IMR-90 (cell line): Measurements from ENCODE around the gene ETNK1. TPM values are rescaled to one million over a fixed set of nuclear protein-coding genes. Genes with fewer than 3 reads are reported as not detected.

ENCODE experiments used
- ATAC-seq: fragments of 200-7000 bp; cut with Tn5 transposase; 2 replicates; pipeline ENCODE4 v1.9.1; 2020; ENCODE audit warnings: low read depth, mild to moderate bottlenecking, moderate library complexity
- BruUV-seq: library from RNA; stranded (reverse); fragments of 400-500 nt; replicated peaks from 2 replicates; lab custom pipeline; 2021; lab: Mats Ljungman, UMichigan
- CTCF ChIA-PET: fragments of 300-600 bp; formaldehyde crosslinking; extraction: SDS; loops from one replicate; lab custom pipeline; 2021; ENCODE audit warnings: antibody characterized with exemption; lab: Yijun Ruan, JAX
- POLR2A ChIA-PET: fragments of 300-600 bp; sonication (Branson Sonifier 250); formaldehyde crosslinking; loops from one replicate; lab custom pipeline; 2022; ENCODE audit warnings: antibody characterized with exemption; ENCODE audit not compliant: unreplicated experiment; lab: Charles Lee
- DNase-seq: peaks from one replicate; pipeline ENCODE4 v3.0.0; 2013
- H2AFZ ChIP-seq: replicated peaks from 2 replicates; pipeline ENCODE3; 2013; ENCODE audit warnings: low read length, mild to moderate bottlenecking; ENCODE audit not compliant: poor library complexity
- H2AK5ac ChIP-seq: 2 replicates; pipeline ENCODE4 v1.6.1; 2013; ENCODE audit warnings: low read depth, low read length, inconsistent platforms
- H2AK9ac ChIP-seq: replicated peaks from 2 replicates; pipeline ENCODE3; 2013; ENCODE audit warnings: mild to moderate bottlenecking, low read depth, low read length, moderate library complexity; ENCODE audit not compliant: poor library complexity
- H2BK120ac ChIP-seq: 2 replicates; pipeline ENCODE4 v1.6.1; 2013; ENCODE audit warnings: low read depth, low read length, inconsistent platforms
- H2BK15ac ChIP-seq: 3 replicates; pipeline ENCODE4 v1.6.1; 2013; ENCODE audit warnings: low read depth, low read length, inconsistent platforms
- H2BK20ac ChIP-seq: 2 replicates; pipeline ENCODE4 v1.6.1; 2013; ENCODE audit warnings: low read depth, mild to moderate bottlenecking, inconsistent platforms, low read length, moderate library complexity
- H2BK5ac ChIP-seq: 2 replicates; pipeline ENCODE4 v1.6.1; 2013; ENCODE audit warnings: mild to moderate bottlenecking, low read depth, low read length, inconsistent platforms; ENCODE audit not compliant: poor library complexity, severe bottlenecking
- H3K14ac ChIP-seq: replicated peaks from 2 replicates; pipeline ENCODE4 v1.6.1; 2013; ENCODE audit warnings: low read depth, low read length, inconsistent platforms
- H3K18ac ChIP-seq: 2 replicates; pipeline ENCODE4 v1.6.1; 2013; ENCODE audit warnings: low read depth, low read length, control low read depth
- H3K23ac ChIP-seq: 2 replicates; pipeline ENCODE4 v1.6.1; 2013; ENCODE audit warnings: low read depth, low read length, inconsistent platforms
- H3K27ac ChIP-seq: 2 replicates; pipeline ENCODE4 v1.5.1; 2013; ENCODE audit warnings: mild to moderate bottlenecking, control low read depth, low read length; ENCODE audit not compliant: insufficient read depth
- H3K27me3 ChIP-seq: 2 replicates; pipeline ENCODE4 v1.6.1; 2013; ENCODE audit warnings: low read length; ENCODE audit not compliant: control insufficient read depth, insufficient read depth
- H3K36me3 ChIP-seq: 2 replicates; pipeline ENCODE4 v1.6.1; 2013; ENCODE audit warnings: low read length, mixed read lengths; ENCODE audit not compliant: control insufficient read depth, insufficient read depth
- H3K4ac ChIP-seq: 2 replicates; pipeline ENCODE4 v1.6.1; 2013; ENCODE audit warnings: low read depth, low read length, inconsistent platforms
- H3K4me1 ChIP-seq: 2 replicates; pipeline ENCODE4 v1.6.1; 2013; ENCODE audit warnings: low read length, mixed read lengths; ENCODE audit not compliant: control insufficient read depth, insufficient read depth
- H3K4me2 ChIP-seq: 2 replicates; pipeline ENCODE4 v1.6.1; 2013; ENCODE audit warnings: low read depth, mild to moderate bottlenecking, control low read depth, low read length, moderate library complexity
- H3K4me3 ChIP-seq: 2 replicates; pipeline ENCODE4 v1.5.1; 2013; ENCODE audit warnings: low read depth, mild to moderate bottlenecking, control low read depth, low read length, moderate library complexity; ENCODE audit not compliant: insufficient read depth
- H3K56ac ChIP-seq: 2 replicates; pipeline ENCODE4 v1.6.1; 2013; ENCODE audit warnings: low read length, inconsistent platforms; ENCODE audit not compliant: insufficient read depth; ENCODE audit errors: extremely low read depth
- H3K79me1 ChIP-seq, 2 experiments: 2 replicates each; pipeline ENCODE4 v1.6.1; 2013; ENCODE audit warnings: low read length in 2 of 2, inconsistent platforms in 1 of 2, low read depth in 1 of 2
- H3K9ac ChIP-seq: 2 replicates; pipeline ENCODE4 v1.6.1; 2013; ENCODE audit warnings: low read depth, low read length, control low read depth
- H3K9me1 ChIP-seq: 2 replicates; pipeline ENCODE4 v1.6.1; 2013; ENCODE audit warnings: low read length, inconsistent platforms; ENCODE audit not compliant: insufficient read depth
- H3K9me3 ChIP-seq: 2 replicates; pipeline ENCODE4 v1.6.1; 2013; ENCODE audit warnings: low read length; ENCODE audit not compliant: control insufficient read depth, insufficient read depth
- H4K20me1 ChIP-seq: 2 replicates; pipeline ENCODE4 v1.6.1; 2013; ENCODE audit warnings: low read length, inconsistent platforms; ENCODE audit not compliant: insufficient read depth
- H4K5ac ChIP-seq: 2 replicates; pipeline ENCODE4 v1.6.1; 2013; ENCODE audit warnings: mild to moderate bottlenecking, low read depth, low read length, control low read depth
- H4K8ac ChIP-seq, 2 experiments: 2 replicates each; pipeline ENCODE4 v1.6.1; 2013; ENCODE audit warnings: low read depth in 2 of 2, low read length in 2 of 2, control low read depth in 1 of 2, inconsistent platforms in 1 of 2
- H4K91ac ChIP-seq: 2 replicates; pipeline ENCODE4 v1.6.1; 2013; ENCODE audit warnings: low read depth, low read length, inconsistent platforms; ENCODE audit not compliant: insufficient read depth
- BHLHE40 ChIP-seq: fragments of 150-350 bp; IDR thresholded peaks from 2 replicates; pipeline ENCODE4 v1.6.1; 2016; ENCODE audit warnings: mild to moderate bottlenecking, low read depth, low read length
- CEBPB ChIP-seq: IDR thresholded peaks from 2 replicates; pipeline ENCODE4 v1.6.1; 2012; ENCODE audit warnings: low read depth, low read length, improper control_type of control experiment
- ELK1 ChIP-seq: fragments of 150-350 bp; IDR thresholded peaks from 2 replicates; pipeline ENCODE4 v1.6.1; 2016; ENCODE audit warnings: low read depth, mild to moderate bottlenecking, low read length, moderate library complexity, borderline replicate concordance
- FOS ChIP-seq: fragments of 150-350 bp; IDR thresholded peaks from 2 replicates; pipeline ENCODE4 v1.6.1; 2016; ENCODE audit warnings: low read depth, low read length
- MAFK ChIP-seq: IDR thresholded peaks from 2 replicates; pipeline ENCODE4 v1.6.1; 2012; ENCODE audit warnings: low read depth, low read length, improper control_type of control experiment
- MAZ ChIP-seq: IDR thresholded peaks from 2 replicates; pipeline ENCODE4 v1.6.1; 2012; ENCODE audit warnings: low read depth, mild to moderate bottlenecking, low read length, improper control_type of control experiment, moderate library complexity, borderline replicate concordance
- MXI1 ChIP-seq: IDR thresholded peaks from 2 replicates; pipeline ENCODE4 v1.6.1; 2012; ENCODE audit warnings: low read depth, mild to moderate bottlenecking, low read length, moderate library complexity, borderline replicate concordance
- NFE2L2 ChIP-seq: fragments of 150-350 bp; IDR thresholded peaks from 2 replicates; pipeline ENCODE4 v1.6.1; 2016; ENCODE audit warnings: low read depth, mild to moderate bottlenecking, low read length
- RAD21 ChIP-seq: IDR thresholded peaks from 2 replicates; pipeline ENCODE4 v1.6.1; 2012; ENCODE audit warnings: low read length, improper control_type of control experiment
- RCOR1 ChIP-seq: IDR thresholded peaks from 2 replicates; pipeline ENCODE4 v1.6.1; 2012; ENCODE audit warnings: mild to moderate bottlenecking, low read length, improper control_type of control experiment; ENCODE audit not compliant: insufficient replicate concordance
- RFX5 ChIP-seq: IDR thresholded peaks from 2 replicates; pipeline ENCODE4 v1.8.0; 2012; ENCODE audit warnings: low read depth, mild to moderate bottlenecking, low read length, moderate library complexity
- SMC3 ChIP-seq: fragments of 150-350 bp; IDR thresholded peaks from 2 replicates; pipeline ENCODE4 v1.6.1; 2016; ENCODE audit warnings: low read depth, mild to moderate bottlenecking, antibody characterized with exemption, low read length, moderate library complexity
- WGBS, 2 experiments: methylation state at CpG; one replicate each; pipeline versions ENCODE4 v1.1.5 to v1.1.7; 2013; ENCODE audit warnings: missing lambda C conversion rate in 2 of 2; ENCODE audit not compliant: insufficient read length in 1 of 2; ENCODE audit errors: extremely low coverage in 2 of 2; 5-methylcytosine and 5-hydroxymethylcytosine counted together
- dilution Hi-C: fragments of 300-500 bp; cut with HindIII; formaldehyde crosslinking; loops from one replicate; pipeline ENCODE4 v1.14.3; 2018; ENCODE audit warnings: low sequenced_read_pairs; ENCODE audit not compliant: unreplicated experiment
- in situ Hi-C: fragments of 300-500 bp; cut with MboI; formaldehyde crosslinking; loops from 3 replicates; pipeline ENCODE4 v1.14.3; 2019; ENCODE audit warnings: low sequenced_read_pairs, inconsistent platforms, mixed read lengths
- intact Hi-C: fragments of 100-400 bp; cut with micrococcal nuclease; formaldehyde crosslinking; loops from 2 replicates; pipeline ENCODE4 v1.10.0; 2022
- polyA plus RNA-seq, 3 experiments: library from polyadenylated mRNA; depleted of rRNA; stranded (reverse); fragments of >200 nt; gene quantifications; 2 replicates each; pipeline ENCODE4 v1.2.3, GENCODE V29; 2012; ENCODE audit warnings: low replicate concordance in 1 of 3
- total RNA-seq: library from RNA; depleted of rRNA; stranded (reverse); fragments of >200 nt; gene quantifications from 2 replicates; pipeline ENCODE4 v1.2.3, GENCODE V29; 2012

The ETNK1 gene
- total and polyA plus RNA-seq, 2 of the 4 experiments (the other 2 are of a cell fraction): 12.8 to 33.3 TPM

- TF ChIP-seq FOS: no peak
- no peak for TF ChIP-seq RFX5
- no peak for TF ChIP-seq ELK1
- TF ChIP-seq MAZ: no peak
- TF ChIP-seq NFE2L2: no peak
- TF ChIP-seq RAD21: no peak
- no peak for TF ChIP-seq RCOR1
- TF ChIP-seq MXI1: no peak
- no peak for TF ChIP-seq MAFK
- TF ChIP-seq CEBPB: no peak
- TF ChIP-seq BHLHE40: no peak
- no peak for TF ChIP-seq SMC3
- Histone ChIP-seq H4K91ac (no peak overlapping the region), H3K4me2 (peak overlapping the region; percentile 96), H3K4ac (no peak overlapping the region), H4K20me1 (peaks cover 3% of the 10 kb centered on the region; the same call in 1 of the 2 replicates), H3K23ac (no peak overlapping the region), H2AFZ (no peak overlapping the region), H4K5ac (no peak overlapping the region), H3K79me1 (peaks cover 14 to 28% of the 10 kb centered on the region in 2 experiments), H3K56ac (no peak overlapping the region), H3K4me1 (peaks cover 3% of the 10 kb centered on the region; the same call in 1 of the 2 replicates), H3K9me1 (peaks cover 8% of the 10 kb centered on the region; the same call in 1 of the 2 replicates), H3K18ac (no peak overlapping the region), H2BK15ac (no peak overlapping the region), H3K9ac (no peak overlapping the region), H3K27ac (no peak overlapping the region), H2AK5ac (no peak overlapping the region), H3K9me3 (no peaks in the 10 kb centered on the region), H3K36me3 (peaks cover 2% of the 10 kb centered on the region; the same call in 1 of the 2 replicates), H2AK9ac (no peak overlapping the region), H2BK5ac (peak overlapping the region; percentile 1), H2BK20ac (no peak overlapping the region), H3K4me3 (no peak overlapping the region), H2BK120ac (no peak overlapping the region), H3K14ac (no peak overlapping the region), H4K8ac (no peak overlapping the region), H3K27me3 (no peaks in the 10 kb centered on the region)
- no CpG with 5 or more reads among the region's 4 CpGs for WGBS, 2 experiments
- ChIA-PET POLR2A (no interaction called here), CTCF (no interaction called here)
- DNase-seq (no peak), ATAC-seq (no peak)
- in situ Hi-C loops (no loop called here), intact Hi-C loops (loop anchor here (5.0 kb wide), 2 partner anchors 151 to 166 kb away; no protein-coding TSS in a partner anchor), dilution Hi-C loops (no loop called here)
- BruUV-seq: no TSS peak
Observed at GRCh38 chr12:22628228-22628627, 3.3 kb downstream of the ETNK1 start.
